HG02588 (cell line): ENCODE measurements around the gene KIF3A.

ENCODE experiments used
- ATAC-seq: cut with Tn5 transposase; IDR thresholded peaks from one replicate; pipeline ENCODE4 v1.9.1; 2021; ENCODE audit warnings: mild to moderate bottlenecking, moderate library complexity; ENCODE audit not compliant: unreplicated experiment

The KIF3A gene

GRCh38 chr5:132754947-132755346 lies 17.6 kb upstream of the KIF3A start:
- no peak for ATAC-seq

- no peak for ATAC-seq
These were observed 16.8 kb upstream of the KIF3A start for GRCh38 chr5:132754111-132754510.

DNA sequence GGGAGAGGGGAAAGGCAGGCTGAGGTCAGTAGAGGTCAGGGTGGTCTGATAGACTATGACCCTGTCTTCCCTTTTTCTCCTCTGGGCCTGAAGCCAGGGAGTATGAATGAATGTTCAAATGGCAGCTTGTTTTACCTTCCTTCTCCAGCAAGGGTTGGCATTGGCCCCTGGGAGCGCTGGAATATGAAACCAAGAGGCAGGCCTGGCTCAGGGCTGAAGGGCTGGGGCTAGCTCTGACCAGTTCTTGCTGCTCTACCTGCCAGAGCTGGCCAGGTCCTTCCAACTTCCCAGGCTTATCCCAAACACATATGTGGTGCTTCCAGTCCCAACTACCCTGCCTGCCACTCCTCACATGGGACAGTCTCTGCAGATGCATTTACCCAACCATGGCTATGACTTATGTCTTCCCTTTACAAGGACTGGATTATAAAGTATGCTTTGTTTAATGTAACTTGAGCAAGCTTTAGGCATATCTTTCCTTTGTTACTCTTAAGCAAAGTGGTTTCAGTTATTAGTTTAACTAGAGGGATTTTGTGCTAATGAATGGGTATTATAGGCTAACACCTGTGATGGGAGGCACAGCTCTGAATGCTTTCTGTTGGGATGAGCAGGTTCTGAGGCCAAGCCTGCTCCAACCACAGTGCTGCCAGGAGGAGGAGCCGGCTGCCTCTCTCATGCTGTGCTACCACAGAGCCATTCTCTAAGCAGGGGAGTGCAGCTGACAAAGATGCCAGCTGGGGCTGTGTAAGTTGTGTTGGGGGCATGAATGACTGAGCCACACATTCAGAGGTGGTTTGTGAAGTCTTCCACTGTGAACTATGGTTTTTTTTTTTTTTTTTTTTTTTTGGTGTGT lies 16.0 kb upstream of the KIF3A start:
- ATAC-seq, result no peak

- no peak for ATAC-seq
These were observed 15.3 kb upstream of the KIF3A start for GRCh38 chr5:132752581-132753125.

GRCh38 chr5:132751971-132752580 lies 14.7 kb upstream of the KIF3A start:
- ATAC-seq, result no peak

DNA sequence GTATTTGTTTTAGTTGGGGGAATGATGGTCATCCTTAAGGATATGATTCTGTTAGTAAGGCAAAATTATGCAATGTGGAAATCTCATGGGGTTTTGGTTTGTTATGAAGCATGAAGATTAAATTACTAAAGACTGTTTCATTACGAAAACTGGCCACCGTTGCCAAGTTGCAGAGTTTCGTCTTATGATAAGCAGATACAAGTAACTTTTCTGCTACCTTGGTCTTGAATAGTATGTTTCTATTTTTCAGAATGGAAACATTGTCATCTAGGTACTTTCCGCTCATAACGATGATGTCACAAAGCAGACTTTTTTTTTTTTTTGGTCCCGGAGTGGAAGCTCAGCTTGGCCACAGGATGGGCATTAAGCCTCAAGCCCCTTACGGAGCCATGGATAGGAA lies 14.1 kb upstream of the KIF3A start:
- peak; percentile 33 for ATAC-seq

- no peak for ATAC-seq
These were observed 13.3 kb upstream of the KIF3A start for GRCh38 chr5:132750471-132751230.

GRCh38 chr5:132749506-132749905 lies 12.2 kb upstream of the KIF3A start:
- ATAC-seq, result no peak

- no peak for ATAC-seq
These were observed 11.2 kb upstream of the KIF3A start for GRCh38 chr5:132748522-132749000.

DNA sequence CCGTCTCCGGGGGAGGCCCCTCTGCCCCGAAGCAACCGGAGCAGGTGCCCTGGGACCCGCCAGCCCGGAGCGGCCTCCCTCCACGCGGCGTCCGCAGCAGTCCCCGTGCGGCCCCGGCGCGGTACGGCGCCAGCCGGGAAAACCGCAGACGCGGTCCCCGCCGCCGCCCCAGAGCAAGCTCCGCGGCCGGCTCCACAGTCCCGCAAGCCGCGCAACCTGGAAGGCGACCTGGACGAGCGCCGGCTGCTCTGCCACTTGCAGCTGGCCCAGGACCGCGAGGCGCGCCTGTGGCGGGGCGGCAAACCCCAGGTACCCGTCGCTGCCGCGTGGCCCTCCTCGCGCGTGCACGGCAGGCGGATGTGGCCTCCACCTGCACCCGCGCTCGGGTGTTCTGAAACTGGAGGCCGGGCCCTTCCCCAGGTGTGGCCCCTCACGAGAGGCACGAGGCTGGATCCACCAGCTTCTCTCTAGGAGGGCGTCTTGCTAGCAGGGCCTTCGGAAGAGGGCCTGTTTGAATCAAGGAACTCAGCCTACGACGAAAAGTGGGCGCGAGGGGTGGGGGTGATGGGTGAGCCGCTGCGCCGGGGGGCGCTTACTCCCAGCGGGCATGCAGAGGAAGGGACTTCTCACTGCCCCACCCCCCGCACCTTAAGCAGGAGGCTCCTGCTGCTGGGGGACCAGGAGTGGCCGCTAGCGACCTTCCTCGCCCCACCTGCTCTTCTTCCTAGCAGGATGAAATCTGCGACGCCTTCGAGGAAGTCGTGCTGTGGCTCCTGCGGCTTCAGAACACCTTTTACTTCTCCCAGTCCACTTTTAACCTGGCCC lies 10.5 kb upstream of the KIF3A start:
- ATAC-seq, result peak; percentile 27

DNA sequence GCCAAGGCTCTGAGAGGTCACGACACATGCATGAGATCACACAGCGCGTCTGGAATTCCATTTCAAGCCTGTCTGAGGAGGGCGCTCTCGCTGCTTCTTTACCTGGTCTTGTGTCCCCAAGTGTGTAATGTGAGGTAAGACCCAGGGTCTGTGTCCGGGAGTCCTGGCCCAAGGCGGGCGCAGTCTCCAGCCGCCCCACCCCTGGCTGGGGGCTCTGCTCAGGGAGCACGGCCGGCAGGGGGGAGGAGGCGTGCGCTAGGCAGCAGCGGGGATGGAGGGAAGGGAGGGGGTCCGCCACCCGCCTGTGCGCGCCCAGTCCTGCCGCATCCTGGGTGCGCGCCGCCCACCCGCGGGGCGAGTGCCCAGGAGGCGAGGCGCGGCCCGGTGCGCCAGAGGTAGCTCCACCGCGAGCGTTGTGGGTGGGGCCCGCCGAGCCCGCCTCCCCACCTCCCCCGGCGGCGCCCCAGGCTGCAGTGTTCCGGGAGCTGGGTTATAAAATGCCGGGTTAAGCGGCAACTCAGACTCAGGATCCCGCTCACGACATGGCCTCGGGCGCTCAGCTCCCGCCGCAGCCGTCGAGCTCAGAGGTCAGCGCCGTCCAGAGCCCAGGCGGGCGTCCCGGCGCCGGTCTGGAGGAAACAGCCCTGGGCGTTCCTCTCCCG lies 9.7 kb upstream of the KIF3A start, which contains the start of gene CCNI2:
Gene CCNI2 (plus strand): TSS at position 473 of the 662 bp plus-strand sequence. CDS start 70 bp downstream, at position 543.
- ATAC-seq, result peak; percentile 45

GRCh38 chr5:132746592-132746953 lies 9.2 kb upstream of the KIF3A start:
- no peak for ATAC-seq

DNA sequence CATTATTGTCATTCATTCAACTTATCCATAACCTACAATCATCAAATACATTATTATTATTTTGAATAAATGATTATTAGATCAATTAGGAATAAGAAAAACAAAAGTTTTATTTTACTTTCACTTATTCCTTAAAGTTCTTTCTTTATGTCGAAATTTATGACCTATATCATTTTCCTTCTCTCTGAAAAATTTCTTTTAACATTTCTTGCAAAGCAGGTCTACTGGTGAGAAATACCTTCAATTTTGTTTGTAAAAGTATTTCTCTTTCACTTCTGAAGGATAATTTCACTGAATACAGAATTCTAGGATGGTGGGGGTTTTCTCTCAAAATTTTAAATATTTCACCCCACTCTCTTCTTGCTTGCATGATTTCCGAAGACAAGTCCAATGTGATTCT lies 7.3 kb upstream of the KIF3A start:
- no peak for ATAC-seq

- ATAC-seq, result no peak
These were observed 5.3 kb upstream of the KIF3A start for GRCh38 chr5:132742626-132743025.

GRCh38 chr5:132742158-132742557 lies 4.8 kb upstream of the KIF3A start:
- ATAC-seq, result no peak

GRCh38 chr5:132739232-132739631 lies 1.9 kb upstream of the KIF3A start:
- ATAC-seq, result no peak

GRCh38 chr5:132737982-132738681 lies 786 bp upstream of the KIF3A start:
- ATAC-seq, result no peak

DNA sequence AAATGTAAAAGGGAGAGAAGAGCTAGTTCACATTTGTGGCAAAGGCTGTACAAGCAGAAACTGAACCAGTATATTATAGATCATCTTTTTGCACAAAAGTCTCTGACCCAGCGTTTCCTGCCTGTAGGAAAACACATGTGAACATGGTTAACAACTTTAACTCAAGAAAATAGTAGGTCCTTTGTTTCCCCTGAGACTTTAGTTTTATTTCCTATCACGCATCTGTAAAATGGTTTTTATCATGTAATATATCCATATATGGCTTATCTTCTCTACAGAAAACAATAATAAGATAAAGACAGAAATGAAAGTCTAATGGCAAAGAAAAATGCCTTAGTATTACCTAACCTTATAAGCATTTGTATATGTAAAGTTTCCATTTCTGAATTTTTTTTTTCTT lies 2.7 kb downstream of the KIF3A start:
- no peak for ATAC-seq

GRCh38 chr5:132733499-132734148 lies 3.7 kb downstream of the KIF3A start:
- no peak for ATAC-seq
